Measurements from ENCODE around the gene NABP2.

- TF ChIP-seq POLR2A (IDR thresholded peaks at IDR 0.05; ENCODE audit: low read depth, low read length): no peak
- TF ChIP-seq SMC3 (IDR thresholded peaks at IDR 0.05; ENCODE audit: low read depth, low read length): no peak
- no peak for TF ChIP-seq MAFK (IDR thresholded peaks at IDR 0.05; ENCODE audit: low read depth, low read length)
- no peak for TF ChIP-seq BHLHE40 (IDR thresholded peaks at IDR 0.05; ENCODE audit: low read depth, low read length)
- TF ChIP-seq, protein P1, sequence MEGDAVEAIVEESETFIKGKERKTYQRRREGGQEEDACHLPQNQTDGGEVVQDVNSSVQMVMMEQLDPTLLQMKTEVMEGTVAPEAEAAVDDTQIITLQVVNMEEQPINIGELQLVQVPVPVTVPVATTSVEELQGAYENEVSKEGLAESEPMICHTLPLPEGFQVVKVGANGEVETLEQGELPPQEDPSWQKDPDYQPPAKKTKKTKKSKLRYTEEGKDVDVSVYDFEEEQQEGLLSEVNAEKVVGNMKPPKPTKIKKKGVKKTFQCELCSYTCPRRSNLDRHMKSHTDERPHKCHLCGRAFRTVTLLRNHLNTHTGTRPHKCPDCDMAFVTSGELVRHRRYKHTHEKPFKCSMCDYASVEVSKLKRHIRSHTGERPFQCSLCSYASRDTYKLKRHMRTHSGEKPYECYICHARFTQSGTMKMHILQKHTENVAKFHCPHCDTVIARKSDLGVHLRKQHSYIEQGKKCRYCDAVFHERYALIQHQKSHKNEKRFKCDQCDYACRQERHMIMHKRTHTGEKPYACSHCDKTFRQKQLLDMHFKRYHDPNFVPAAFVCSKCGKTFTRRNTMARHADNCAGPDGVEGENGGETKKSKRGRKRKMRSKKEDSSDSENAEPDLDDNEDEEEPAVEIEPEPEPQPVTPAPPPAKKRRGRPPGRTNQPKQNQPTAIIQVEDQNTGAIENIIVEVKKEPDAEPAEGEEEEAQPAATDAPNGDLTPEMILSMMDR (conservative IDR thresholded peaks at IDR 0.05; ENCODE audit: low read depth, low read length): no peak
- TF ChIP-seq RCOR1 (IDR thresholded peaks at IDR 0.05; ENCODE audit: insufficient replicate concordance, low read length): no peak
- no peak for TF ChIP-seq CEBPB (IDR thresholded peaks at IDR 0.05; ENCODE audit: low read depth, low read length)
These were observed 32.3 kb downstream of the NABP2 start for GRCh38 chr12:56256326-56256960.
